ENCODE measurements around the gene ST6GALNAC6.
A peak's percentile ranks its signal among the peaks of the same experiment; 100 is the strongest.

- TF ChIP-seq CTCF (IDR thresholded peaks at IDR 0.05) = peak in 3 of 12 donors; percentile 13 to 27 (median 16)
- no peak for TF ChIP-seq POLR2A (IDR thresholded peaks at IDR 0.05)
These were observed 19.0 kb upstream of the ST6GALNAC6 start for GRCh38 chr9:127918183-127919107.

Measured in heart left ventricle (tissue), 13 donors.